Thoracic aorta (tissue), 2 donors: ENCODE data around the gene BCOR. TPM values are rescaled to one million over a fixed set of nuclear protein-coding genes. Genes with fewer than 3 reads are reported as not detected.

Experiments
- ATAC-seq: fragments of 150-250 bp; one replicate; pipeline ENCODE4 v1.8.0; 2017; ENCODE audit warnings: low read depth; ENCODE audit not compliant: insufficient number of reproducible peaks, low FRiP score
- DNase-seq: peaks from one replicate; pipeline ENCODE4 v3.0.0-alpha.2; 2020; ENCODE audit warnings: low spot score
- H3K27ac ChIP-seq, 2 donors: fragments of 200-600 bp; sonication (generic); 1 replicate in 1 of 2; 2 replicates in 1 of 2; pipeline ENCODE4 v1.5.1; 2016; ENCODE audit warnings: mild to moderate bottlenecking in 2 of 2, moderate library complexity in 2 of 2
- H3K27me3 ChIP-seq: fragments of 200-600 bp; sonication (generic); replicated peaks from 2 replicates; pipeline ENCODE4 v1.6.0; 2016; ENCODE audit warnings: mild to moderate bottlenecking; ENCODE audit not compliant: insufficient read depth
- H3K36me3 ChIP-seq: fragments of 200-600 bp; sonication (generic); one replicate; pipeline ENCODE4 v1.5.1; 2016
- H3K4me1 ChIP-seq, 2 donors: fragments of 200-600 bp; sonication (generic); 1 replicate in 1 of 2; 2 replicates in 1 of 2; pipeline versions ENCODE4 v1.5.1 to v1.6.0; 2016; ENCODE audit warnings: low read depth in 2 of 2, mild to moderate bottlenecking in 1 of 2; ENCODE audit not compliant: control insufficient read depth in 1 of 2
- H3K4me3 ChIP-seq: fragments of 200-600 bp; sonication (generic); 2 replicates; pipeline ENCODE4 v1.5.1; 2016; ENCODE audit warnings: mild to moderate bottlenecking
- H3K9me3 ChIP-seq: fragments of 200-600 bp; sonication (generic); 2 replicates; pipeline ENCODE4 v1.5.1; 2016
- CTCF ChIP-seq: fragments of 200-600 bp; sonication (generic); IDR thresholded peaks from one replicate; pipeline ENCODE4 v1.5.1; 2019; ENCODE audit warnings: antibody characterized with exemption
- total RNA-seq, 2 donors: library from RNA; depleted of rRNA; stranded (reverse); fragments of >200 nt; gene quantifications; one replicate each; pipeline versions ENCODE4 v1.1.0 to v1.2.3, GENCODE V29; 2016

BCOR gene
- total RNA-seq, 2 donors from 2014 or later, result 28.6 to 30.7 TPM

GRCh38 chrX:40112996-40113395, 15.2 kb upstream of the BCOR start:
- Histone ChIP-seq H3K4me3 (no peak overlapping the region), H3K4me1 (peaks cover 0 to 7% of the 10 kb centered on the region in 2 donors), H3K27me3 (no peaks in the 10 kb centered on the region), H3K36me3 (no peaks in the 10 kb centered on the region), H3K27ac (no peak overlapping the region), H3K9me3 (no peaks in the 10 kb centered on the region)
- DNase-seq (no peak), ATAC-seq (no peak)
- TF ChIP-seq CTCF, result no peak

DNA sequence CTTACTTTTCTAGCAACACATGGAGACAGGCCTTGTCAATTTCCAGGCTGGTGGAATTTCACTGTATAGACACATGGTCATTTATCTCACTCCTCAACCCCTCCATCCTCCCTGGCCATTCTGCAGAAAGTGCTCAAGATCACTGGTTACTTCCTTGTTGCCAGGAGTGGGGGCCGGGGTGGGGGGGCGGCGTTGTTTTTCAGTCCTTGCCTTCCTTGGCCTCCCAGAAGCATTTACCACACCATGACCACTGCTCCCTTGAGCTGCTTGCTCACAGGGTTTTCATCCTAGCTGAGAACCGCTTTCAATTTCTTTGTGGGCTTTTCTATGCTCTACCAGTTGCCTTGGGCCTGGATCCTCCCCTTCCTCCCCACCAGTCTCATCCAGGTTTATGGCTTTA, 14.1 kb upstream of the BCOR start:
- Histone ChIP-seq H3K4me1 (peaks cover 0 to 10% of the 10 kb centered on the region in 2 donors), H3K4me3 (no peak overlapping the region), H3K27me3 (no peaks in the 10 kb centered on the region), H3K27ac (no peak overlapping the region), H3K9me3 (no peaks in the 10 kb centered on the region), H3K36me3 (no peaks in the 10 kb centered on the region)
- TF ChIP-seq CTCF, result no peak
- DNase-seq (no peak), ATAC-seq (no peak)

DNA sequence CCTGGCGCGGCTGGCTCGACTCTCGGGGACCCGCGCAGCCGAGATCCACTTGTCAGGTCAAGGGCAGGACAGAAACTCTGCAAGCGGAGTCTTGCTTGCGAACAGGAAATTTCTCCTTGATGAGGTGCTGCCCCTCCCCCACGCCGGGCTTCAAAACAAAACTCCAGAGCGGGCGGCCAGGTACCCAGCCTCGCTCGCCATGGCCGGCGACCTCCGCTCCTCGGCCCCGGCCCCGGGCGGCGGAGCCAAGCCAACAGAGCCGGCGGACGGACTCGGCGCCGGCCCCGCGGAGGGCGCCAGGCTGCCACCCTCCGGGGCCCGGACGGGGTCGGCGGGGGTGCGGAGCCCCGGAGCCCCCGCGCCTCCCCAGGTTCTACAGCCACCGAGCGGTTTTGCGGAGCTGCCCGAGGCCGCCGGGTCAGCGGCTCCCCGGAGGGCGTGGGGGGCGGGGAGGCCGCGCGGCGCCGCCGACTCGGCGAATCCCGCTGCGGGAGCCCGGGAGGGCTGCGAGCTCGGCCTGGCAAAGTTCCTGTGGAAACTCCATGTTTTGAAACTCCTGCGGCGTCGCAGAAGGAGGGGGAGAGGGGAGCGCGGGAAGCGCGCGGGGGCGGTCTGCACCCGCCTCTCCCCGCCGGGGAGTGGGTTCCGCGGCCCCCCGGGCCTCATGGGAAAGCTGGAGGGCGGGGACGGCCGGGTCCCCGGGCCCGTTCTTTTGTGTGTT, 11.7 kb upstream of the BCOR start:
- H3K9me3 ChIP-seq, result no peaks in the 10 kb centered on the region
- ATAC-seq (no peak), DNase-seq (no peak)
- H3K27me3 ChIP-seq, result no peaks in the 10 kb centered on the region
- no peaks in the 10 kb centered on the region for H3K36me3 ChIP-seq
- peak overlapping the region; percentile 95 for H3K27ac ChIP-seq
- H3K4me3 ChIP-seq, result peak overlapping the region; percentile 79
- H3K4me1 ChIP-seq, result peaks cover 0 to 10% of the 10 kb centered on the region in 2 donors
- no peak for TF ChIP-seq CTCF

- no peaks in the 10 kb centered on the region for H3K36me3 ChIP-seq
- no peak for TF ChIP-seq CTCF
- peak overlapping the region; percentile 79 for H3K4me3 ChIP-seq
- no peaks in the 10 kb centered on the region for H3K9me3 ChIP-seq
- H3K27me3 ChIP-seq, result no peaks in the 10 kb centered on the region
- ATAC-seq (peak; percentile 41), DNase-seq (no peak)
- peaks cover 0 to 10% of the 10 kb centered on the region in 2 donors for H3K4me1 ChIP-seq
- H3K27ac ChIP-seq, result peak overlapping the region; percentile 95
Observed at GRCh38 chrX:40108959-40109287, 11.2 kb upstream of the BCOR start.

- no peaks in the 10 kb centered on the region for H3K36me3 ChIP-seq
- ATAC-seq (peak; percentile 12), DNase-seq (no peak)
- no peaks in the 10 kb centered on the region for H3K27me3 ChIP-seq
- no peaks in the 10 kb centered on the region for H3K9me3 ChIP-seq
- no peak for TF ChIP-seq CTCF
- peak overlapping the region; percentile 95 for H3K27ac ChIP-seq
- H3K4me1 ChIP-seq, result peaks cover 0 to 10% of the 10 kb centered on the region in 2 donors
- peak overlapping the region; percentile 79 for H3K4me3 ChIP-seq
Observed at GRCh38 chrX:40108162-40108958, 10.6 kb upstream of the BCOR start.
